Motor neuron (in vitro differentiated cells): ENCODE data around the gene LRRC28. TPM values are rescaled to one million over a fixed set of nuclear protein-coding genes. Genes with fewer than 3 reads are reported as not detected.

Experiments used
- ATAC-seq, 8 experiments: fragments of 200-7000 bp; cut with Tn5 transposase; replicated peaks in 6 of 8; 2 replicates each; pipeline ENCODE4 v1.8.0; 2021; ENCODE audit warnings: mild to moderate bottlenecking in 8 of 8, moderate library complexity in 8 of 8
- H3K27ac ChIP-seq, 2 donors: fragments of 250-450 bp; sonication (Bioruptor Pico); 2 replicates each; pipeline ENCODE4 v1.9.0; 2021; ENCODE audit warnings: antibody characterized with exemption in 2 of 2, mild to moderate bottlenecking in 2 of 2, moderate library complexity in 1 of 2
- H3K4me1 ChIP-seq, 2 donors: fragments of 250-450 bp; sonication (Bioruptor Pico); replicated peaks in 1 of 2; 2 replicates each; pipeline ENCODE4 v1.6.1; 2021; ENCODE audit warnings: antibody characterized with exemption in 2 of 2, mild to moderate bottlenecking in 2 of 2, moderate library complexity in 1 of 2
- H3K4me3 ChIP-seq, 5 donors: fragments of 250-450 bp; sonication (Bioruptor Pico); 2 replicates each; pipeline ENCODE4 v1.9.0; 2021; ENCODE audit warnings: antibody characterized with exemption in 5 of 5, mild to moderate bottlenecking in 5 of 5, moderate library complexity in 4 of 5
- WGBS, 10 experiments: fragments of 450-650 bp; shearing (Covaris generic); methylation state at CpG; one replicate each; pipeline ENCODE4 v1.0.0; 2022; 5-methylcytosine and 5-hydroxymethylcytosine counted together
- in situ Hi-C, 9 experiments: fragments of 400-800 bp; cut with MboI; loops; one replicate each; pipeline ENCODE4 v1.15.0; 2021; ENCODE audit warnings: low sequenced_read_pairs in 9 of 9, low pct_unique_long_range_greater_than_20kb in 2 of 9; ENCODE audit not compliant: unreplicated experiment in 9 of 9
- total RNA-seq, 8 experiments: library from RNA; unstranded; fragments of 300-600 nt; gene quantifications; 2 replicates each; pipeline versions ENCODE4 v1.2.3 to v1.2.4, GENCODE V29; 2022

Gene LRRC28
- total RNA-seq, 8 experiments from 2014 or later, result 13.2 to 27.2 (median 18.3) TPM

GRCh38 chr15:99411234-99411633, 160.0 kb downstream of the LRRC28 start:
- Histone ChIP-seq H3K27ac (no peak overlapping the region), H3K4me1 (no peaks in the 10 kb centered on the region), H3K4me3 (no peak overlapping the region)
- in situ Hi-C loops, result loop anchor here in 2 of 9 experiments (25.0 kb wide), 2 partner anchors 151 to 301 kb away; partner anchors contain the start of gene MEF2A (in 1 of the 2)
- ATAC-seq, result no peak
- 80 to 100% (median 92%) methylated on average over 1 to 7 of the region's 8 CpGs; no CpG with 5 or more reads in 2 of the 10 experiments for WGBS, 10 experiments

GRCh38 chr15:99412082-99412481, 160.8 kb downstream of the LRRC28 start:
- Histone ChIP-seq H3K27ac (no peak overlapping the region), H3K4me1 (peaks cover 0 to 4% of the 10 kb centered on the region in 2 donors), H3K4me3 (no peak overlapping the region)
- in situ Hi-C loops, result loop anchor here in 2 of 9 experiments (25.0 kb wide), 2 partner anchors 150 to 300 kb away; partner anchors contain the start of gene MEF2A (in 1 of the 2)
- WGBS, 10 experiments, result 0 to 93% (median 78%) methylated on average over 1 to 6 of the region's 6 CpGs; no CpG with 5 or more reads in 4 of the 10 experiments
- ATAC-seq, result peak in 3 of 8 experiments; percentile 58 to 88 (median 61)

GRCh38 chr15:99412626-99413025, 161.3 kb downstream of the LRRC28 start:
- ATAC-seq, result no peak
- WGBS, 10 experiments, result 73 to 100% (median 90%) methylated on average over 1 to 5 of the region's 8 CpGs; no CpG with 5 or more reads in 2 of the 10 experiments
- H3K4me3 ChIP-seq, result no peak overlapping the region
- in situ Hi-C loops, result loop anchor here in 2 of 9 experiments (25.0 kb wide), 2 partner anchors 150 to 300 kb away; partner anchors contain the start of gene MEF2A (in 1 of the 2)
- H3K4me1 ChIP-seq, result peaks cover 0 to 4% of the 10 kb centered on the region in 2 donors
- no peak overlapping the region for H3K27ac ChIP-seq

- Histone ChIP-seq H3K27ac (no peak overlapping the region), H3K4me1 (peaks cover 0 to 4% of the 10 kb centered on the region in 2 donors), H3K4me3 (no peak overlapping the region)
- WGBS, 10 experiments, result 63 to 100% (median 80%) methylated on average over 1 to 12 of the region's 21 CpGs; no CpG with 5 or more reads in 1 of the 10 experiments
- in situ Hi-C loops, result loop anchor here in 2 of 9 experiments (25.0 kb wide), 2 partner anchors 148 to 298 kb away; partner anchors contain the start of gene MEF2A (in 1 of the 2)
- ATAC-seq, result no peak
Observed at GRCh38 chr15:99413955-99414754, 162.9 kb downstream of the LRRC28 start.

- in situ Hi-C loops, result loop anchor here in 2 of 9 experiments (25.0 kb wide), 2 partner anchors 147 to 297 kb away; partner anchors contain the start of gene MEF2A (in 1 of the 2)
- Histone ChIP-seq H3K4me3 (no peak overlapping the region), H3K4me1 (peaks cover 0 to 4% of the 10 kb centered on the region in 2 donors), H3K27ac (no peak overlapping the region)
- peak in 2 of 8 experiments; percentile 16 to 69 for ATAC-seq
- WGBS, 10 experiments, result 60 to 100% (median 96%) methylated on average over 3 to 6 of the region's 25 CpGs; no CpG with 5 or more reads in 5 of the 10 experiments
Observed at GRCh38 chr15:99414755-99415731, 163.8 kb downstream of the LRRC28 start.

GRCh38 chr15:99416191-99417188, 165.2 kb downstream of the LRRC28 start:
- in situ Hi-C loops, result loop anchor here in 2 of 9 experiments (25.0 kb wide), 2 partner anchors 146 to 296 kb away; partner anchors contain the start of gene MEF2A (in 1 of the 2)
- H3K27ac ChIP-seq, result no peak overlapping the region
- H3K4me1 ChIP-seq, result peaks cover 0 to 4% of the 10 kb centered on the region in 2 donors
- peak in 5 of 8 experiments; percentile 57 to 94 (median 91) for ATAC-seq
- WGBS, 10 experiments, result 59 to 100% (median 85%) methylated on average over 1 to 8 of the region's 19 CpGs; no CpG with 5 or more reads in 1 of the 10 experiments
- H3K4me3 ChIP-seq, result no peak overlapping the region

- peak in 6 of 8 experiments; percentile 24 to 93 (median 48) for ATAC-seq
- in situ Hi-C loops, result loop anchor here in 2 of 9 experiments (25.0 kb wide), 2 partner anchors 141 to 291 kb away; partner anchors contain the start of gene MEF2A (in 1 of the 2)
- Histone ChIP-seq H3K27ac (no peak overlapping the region), H3K4me1 (peaks cover 0 to 4% of the 10 kb centered on the region in 2 donors), H3K4me3 (no peak overlapping the region)
- WGBS, 10 experiments, result 0 to 57% (median 26%) methylated on average over 1 to 4 of the region's 6 CpGs; no CpG with 5 or more reads in 6 of the 10 experiments
Observed at GRCh38 chr15:99421172-99421656, 169.9 kb downstream of the LRRC28 start.

- no peaks in the 10 kb centered on the region for H3K4me1 ChIP-seq
- no peak overlapping the region for H3K4me3 ChIP-seq
- WGBS, 10 experiments, result 100% methylated on average over 1 of the region's 1 CpG; no CpG with 5 or more reads in 2 of the 10 experiments
- in situ Hi-C loops, result loop anchor here in 2 of 9 experiments (25.0 kb wide), 2 partner anchors 141 to 291 kb away; partner anchors contain the start of gene MEF2A (in 1 of the 2)
- no peak for ATAC-seq
- H3K27ac ChIP-seq, result no peak overlapping the region
Observed at GRCh38 chr15:99421758-99422157, 170.5 kb downstream of the LRRC28 start.

- Histone ChIP-seq H3K27ac (no peak overlapping the region), H3K4me1 (no peaks in the 10 kb centered on the region), H3K4me3 (no peak overlapping the region)
- WGBS, 10 experiments, result 68 to 100% (median 82%) methylated on average over 1 to 11 of the region's 16 CpGs; no CpG with 5 or more reads in 1 of the 10 experiments
- ATAC-seq, result peak in 1 of 8 experiments; percentile 81
- in situ Hi-C loops, result loop anchor here in 2 of 9 experiments (25.0 kb wide), 2 partner anchors 139 to 289 kb away; partner anchors contain the start of gene MEF2A (in 1 of the 2)
Observed at GRCh38 chr15:99423186-99424130, 172.2 kb downstream of the LRRC28 start.

GRCh38 chr15:99424131-99424571, 172.9 kb downstream of the LRRC28 start:
- no peak for ATAC-seq
- no peak overlapping the region for H3K4me3 ChIP-seq
- WGBS, 10 experiments, result 60 to 100% (median 90%) methylated on average over 1 to 4 of the region's 10 CpGs; no CpG with 5 or more reads in 3 of the 10 experiments
- in situ Hi-C loops, result loop anchor here in 2 of 9 experiments (25.0 kb wide), 2 partner anchors 138 to 288 kb away; partner anchors contain the start of gene MEF2A (in 1 of the 2)
- no peak overlapping the region for H3K27ac ChIP-seq
- no peaks in the 10 kb centered on the region for H3K4me1 ChIP-seq
